ENCODE data around the gene RPL10. TPM values are rescaled to one million over a fixed set of nuclear protein-coding genes. Genes with fewer than 3 reads are reported as not detected.

RPL10 gene
- total RNA-seq, 4 donors from 2014 or later: 3,899 to 6,066 (median 5,720) TPM

DNA sequence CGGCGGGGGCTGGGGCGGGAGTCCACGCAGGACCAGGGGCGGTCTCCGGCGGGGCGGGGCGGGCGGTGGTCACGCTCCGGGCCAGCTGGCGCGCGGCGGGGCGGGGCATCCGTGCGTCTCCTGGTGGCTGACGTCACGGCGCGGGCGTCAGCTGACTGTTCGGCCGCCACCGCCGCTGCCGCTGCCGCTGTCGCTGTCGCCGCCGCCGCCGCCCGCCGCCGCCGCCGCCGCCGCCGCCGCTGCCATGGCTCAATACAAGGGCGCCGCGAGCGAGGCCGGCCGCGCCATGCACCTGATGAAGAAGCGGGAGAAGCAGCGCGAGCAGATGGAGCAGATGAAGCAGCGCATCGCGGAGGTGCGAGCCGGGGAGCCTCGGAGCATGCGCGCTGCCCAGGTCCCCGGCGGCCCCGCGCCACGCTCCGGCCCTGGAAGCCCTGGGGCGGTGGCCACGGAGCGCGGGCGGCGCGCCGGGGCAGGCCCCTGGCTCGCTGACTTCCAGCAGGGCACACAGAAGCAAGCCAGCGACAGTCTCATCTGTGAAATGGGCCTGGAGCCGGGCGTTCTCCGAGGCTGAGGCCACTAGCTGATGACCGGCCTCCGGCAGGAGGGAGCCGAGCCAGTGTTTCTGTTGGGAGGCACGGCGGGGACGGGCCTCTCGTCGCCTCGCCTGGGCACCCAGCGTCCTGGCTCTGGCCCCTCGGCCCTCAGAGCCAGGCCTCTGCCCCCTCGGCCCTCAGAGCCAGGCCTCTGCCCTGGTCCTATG is 46.0 kb downstream of the RPL10 start, which contains the start of gene FAM50A:
Gene FAM50A (plus strand): TSS at position 150 of the 763 bp plus-strand sequence. CDS start 95 bp downstream, at position 245.
- DNase-seq (peak; percentile 72 to 78), ATAC-seq (peak; percentile 91 to 92)
- Histone ChIP-seq H3K36me3 (peaks cover 0 to 21% of the 10 kb centered on the region in 2 donors), H3K4me3 (peak within 1 kb of the TSS; percentile 58 to 64 (median 62)), H3K9me3 (no peaks in the 10 kb centered on the region), H3K4me1 (peaks cover 4 to 8% of the 10 kb centered on the region in 2 donors), H3K27me3 (no peaks in the 10 kb centered on the region), H3K27ac (peak within 1 kb of the TSS; percentile 84 to 94 (median 91))
- in situ Hi-C loops (cut with MboI; ENCODE audit: low sequenced_read_pairs in 4 of 4) (no loop called here), intact Hi-C loops (cut with DNase I; ENCODE audit: low total_unique reads) (loop anchor here (1.0 kb wide), 1 partner anchor 34 kb away; no protein-coding TSS in a partner anchor)
- peak; percentile 80 to 88 for TF ChIP-seq POLR2A (IDR thresholded peaks at IDR 0.05)
- TF ChIP-seq, protein P1, sequence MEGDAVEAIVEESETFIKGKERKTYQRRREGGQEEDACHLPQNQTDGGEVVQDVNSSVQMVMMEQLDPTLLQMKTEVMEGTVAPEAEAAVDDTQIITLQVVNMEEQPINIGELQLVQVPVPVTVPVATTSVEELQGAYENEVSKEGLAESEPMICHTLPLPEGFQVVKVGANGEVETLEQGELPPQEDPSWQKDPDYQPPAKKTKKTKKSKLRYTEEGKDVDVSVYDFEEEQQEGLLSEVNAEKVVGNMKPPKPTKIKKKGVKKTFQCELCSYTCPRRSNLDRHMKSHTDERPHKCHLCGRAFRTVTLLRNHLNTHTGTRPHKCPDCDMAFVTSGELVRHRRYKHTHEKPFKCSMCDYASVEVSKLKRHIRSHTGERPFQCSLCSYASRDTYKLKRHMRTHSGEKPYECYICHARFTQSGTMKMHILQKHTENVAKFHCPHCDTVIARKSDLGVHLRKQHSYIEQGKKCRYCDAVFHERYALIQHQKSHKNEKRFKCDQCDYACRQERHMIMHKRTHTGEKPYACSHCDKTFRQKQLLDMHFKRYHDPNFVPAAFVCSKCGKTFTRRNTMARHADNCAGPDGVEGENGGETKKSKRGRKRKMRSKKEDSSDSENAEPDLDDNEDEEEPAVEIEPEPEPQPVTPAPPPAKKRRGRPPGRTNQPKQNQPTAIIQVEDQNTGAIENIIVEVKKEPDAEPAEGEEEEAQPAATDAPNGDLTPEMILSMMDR (IDR thresholded peaks at IDR 0.05 in 4 of 5, conservative IDR thresholded peaks at IDR 0.05 in 1 of 5): no peak

- in situ Hi-C loops (cut with MboI; ENCODE audit: low sequenced_read_pairs in 4 of 4): no loop called here
- no peak for TF ChIP-seq POLR2A (IDR thresholded peaks at IDR 0.05)
- TF ChIP-seq, protein P1 (IDR thresholded peaks at IDR 0.05 in 4 of 5, conservative IDR thresholded peaks at IDR 0.05 in 1 of 5): no peak
- no peaks in the 10 kb centered on the region for H3K9me3 ChIP-seq
- intact Hi-C loops (cut with DNase I; ENCODE audit: low total_unique reads): loop anchor here (1.0 kb wide), 1 partner anchor 34 kb away; no protein-coding TSS in a partner anchor
- ATAC-seq (peak in 1 of 2 donors; percentile 31), DNase-seq (no peak)
- peaks cover 0 to 27% of the 10 kb centered on the region in 2 donors for H3K36me3 ChIP-seq
- peak overlapping the region; percentile 84 to 94 (median 91) for H3K27ac ChIP-seq
- no peaks in the 10 kb centered on the region for H3K27me3 ChIP-seq
- H3K4me1 ChIP-seq: peaks cover 4 to 8% of the 10 kb centered on the region in 2 donors
- H3K4me3 ChIP-seq: peak overlapping the region; percentile 58 to 64 (median 62)
These were observed 46.6 kb downstream of the RPL10 start for GRCh38 chrX:154444755-154445246.

- Histone ChIP-seq H3K4me3 (no peak overlapping the region), H3K4me1 (peaks cover 4 to 8% of the 10 kb centered on the region in 2 donors), H3K36me3 (peaks cover 0 to 35% of the 10 kb centered on the region in 2 donors), H3K27ac (no peak overlapping the region), H3K9me3 (no peaks in the 10 kb centered on the region), H3K27me3 (no peaks in the 10 kb centered on the region)
- ATAC-seq (no peak), DNase-seq (no peak)
- TF ChIP-seq, protein P1 (IDR thresholded peaks at IDR 0.05 in 4 of 5, conservative IDR thresholded peaks at IDR 0.05 in 1 of 5): no peak
- no peak for TF ChIP-seq POLR2A (IDR thresholded peaks at IDR 0.05)
- intact Hi-C loops (cut with DNase I; ENCODE audit: low total_unique reads) (no loop called here), in situ Hi-C loops (cut with MboI; ENCODE audit: low sequenced_read_pairs in 4 of 4) (no loop called here)
These were observed 47.6 kb downstream of the RPL10 start for GRCh38 chrX:154445776-154446175.

DNA sequence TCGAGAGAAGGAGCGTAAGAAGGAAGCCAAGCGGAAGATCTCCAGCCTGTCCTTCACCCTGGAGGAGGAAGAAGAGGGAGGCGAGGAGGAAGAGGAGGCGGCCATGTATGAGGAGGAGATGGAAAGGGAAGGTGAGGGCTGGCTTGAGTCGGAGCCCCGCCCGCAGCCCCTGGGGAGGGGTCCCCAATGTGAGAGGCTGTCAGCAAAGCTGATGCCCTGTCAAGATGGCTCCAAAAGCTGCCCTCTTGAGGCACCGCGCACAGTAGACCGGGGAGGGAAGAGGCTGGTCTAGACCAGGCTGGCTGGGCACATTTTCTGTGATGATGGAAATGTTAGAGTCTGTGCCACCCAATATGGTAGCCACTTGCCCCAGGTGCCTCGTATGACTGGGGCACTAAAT is 48.3 kb downstream of the RPL10 start:
- no peak for TF ChIP-seq POLR2A (IDR thresholded peaks at IDR 0.05)
- TF ChIP-seq, protein P1 (IDR thresholded peaks at IDR 0.05 in 4 of 5, conservative IDR thresholded peaks at IDR 0.05 in 1 of 5): no peak
- H3K36me3 ChIP-seq: peaks cover 0 to 31% of the 10 kb centered on the region in 2 donors
- H3K27ac ChIP-seq: no peak overlapping the region
- H3K4me3 ChIP-seq: no peak overlapping the region
- ATAC-seq: no peak
- no peak for DNase-seq
- H3K9me3 ChIP-seq: no peaks in the 10 kb centered on the region
- no peaks in the 10 kb centered on the region for H3K27me3 ChIP-seq
- in situ Hi-C loops (cut with MboI; ENCODE audit: low sequenced_read_pairs in 4 of 4) (no loop called here), intact Hi-C loops (cut with DNase I; ENCODE audit: low total_unique reads) (no loop called here)
- H3K4me1 ChIP-seq: peaks cover 4 to 8% of the 10 kb centered on the region in 2 donors
